HepG2 (cell line): Measurements from ENCODE around the gene SAE1. TPM values are rescaled to one million over a fixed set of nuclear protein-coding genes. Genes with fewer than 3 reads are reported as not detected.

Source experiments
- ATF7 ChIP-seq, 2 experiments: fragments of 450-650 bp in 1 of 2; sonication (generic) in 1 of 2; formaldehyde crosslinking in 1 of 2; IDR thresholded peaks; 2 replicates each; pipeline versions ENCODE4 v1.4.0 to v1.6.1; 2016 to 2020; ENCODE audit warnings: antibody characterized with exemption in 1 of 2, mild to moderate bottlenecking in 1 of 2, missing genetic modification reagents in 1 of 2
- ETV5 ChIP-seq: IDR thresholded peaks from 2 replicates; pipeline ENCODE4 v1.6.1; 2018; ENCODE audit warnings: missing biosample characterization, missing genetic modification reagents, inconsistent platforms, borderline replicate concordance
- FOXA1 ChIP-seq, 2 experiments: fragments of 450-650 bp in 1 of 2; sonication (generic) in 1 of 2; formaldehyde crosslinking in 1 of 2; IDR thresholded peaks; 2 replicates each; pipeline versions ENCODE4 v1.4.0 to v1.6.1; 2016 to 2020; ENCODE audit warnings: missing genetic modification reagents in 1 of 2
- FOXO1 ChIP-seq: sonication (generic); formaldehyde crosslinking; IDR thresholded peaks from 2 replicates; pipeline ENCODE4 v1.4.0; 2020; ENCODE audit warnings: missing genetic modification reagents
- GATAD2A ChIP-seq: IDR thresholded peaks from 2 replicates; pipeline ENCODE4 v1.6.1; 2016
- HOXD1 ChIP-seq: sonication (generic); formaldehyde crosslinking; IDR thresholded peaks from 2 replicates; pipeline ENCODE4 v1.5.0; 2020; ENCODE audit warnings: missing genetic modification reagents
- MAFK ChIP-seq, 2 experiments: IDR thresholded peaks in 1 of 2; conservative IDR thresholded peaks in 1 of 2; 2 replicates each; pipeline ENCODE4 v1.6.1; 2011; ENCODE audit warnings: improper control_type of control experiment in 2 of 2, low read length in 2 of 2
- NCOA2 ChIP-seq: sonication (generic); formaldehyde crosslinking; IDR thresholded peaks from 2 replicates; pipeline ENCODE4 v1.8.0; 2022; ENCODE audit warnings: inconsistent platforms
- PHF20 ChIP-seq: sonication (generic); formaldehyde crosslinking; IDR thresholded peaks from 2 replicates; pipeline ENCODE4 v1.5.0; 2020; ENCODE audit warnings: mild to moderate bottlenecking, missing genetic modification reagents
- RXRA ChIP-seq: sonication (generic); formaldehyde crosslinking; IDR thresholded peaks from 2 replicates; pipeline ENCODE4 v1.5.1; 2020; ENCODE audit warnings: missing genetic modification reagents
- TGIF2 ChIP-seq: IDR thresholded peaks from 2 replicates; pipeline ENCODE4 v1.6.1; 2016; ENCODE audit warnings: control low read depth, missing compliant biosample characterization
- THAP9 ChIP-seq: sonication (generic); formaldehyde crosslinking; IDR thresholded peaks from 2 replicates; pipeline ENCODE4; 2020; ENCODE audit warnings: missing genetic modification reagents, mild to moderate bottlenecking, borderline replicate concordance
- ZNF224 ChIP-seq: sonication (generic); formaldehyde crosslinking; IDR thresholded peaks from 2 replicates; pipeline ENCODE4 v1.5.0; 2020; ENCODE audit warnings: mild to moderate bottlenecking, missing genetic modification reagents
- ZNF367 ChIP-seq: sonication (generic); formaldehyde crosslinking; IDR thresholded peaks from 2 replicates; pipeline ENCODE4 v1.4.0; 2020; ENCODE audit warnings: missing genetic modification reagents, borderline replicate concordance
- ZNF430 ChIP-seq: sonication (generic); formaldehyde crosslinking; IDR thresholded peaks from 2 replicates; pipeline ENCODE4 v1.9.0; 2021; ENCODE audit warnings: mild to moderate bottlenecking, missing genetic modification reagents
- ZNF687 ChIP-seq: sonication (generic); formaldehyde crosslinking; IDR thresholded peaks from 2 replicates; pipeline ENCODE4 v1.5.1; 2020; ENCODE audit warnings: mild to moderate bottlenecking, missing genetic modification reagents, moderate library complexity
- ZNF747 ChIP-seq: sonication (generic); formaldehyde crosslinking; IDR thresholded peaks from 2 replicates; pipeline ENCODE4 v1.8.1; 2023; ENCODE audit warnings: missing genetic modification reagents, mild to moderate bottlenecking, borderline replicate concordance
- ZNF780A ChIP-seq: sonication (generic); formaldehyde crosslinking; IDR thresholded peaks from 2 replicates; pipeline ENCODE4 v1.8.0; 2022; ENCODE audit warnings: mild to moderate bottlenecking, missing genetic modification reagents, moderate library complexity
- polyA plus RNA-seq, 8 experiments: library from polyadenylated mRNA; depleted of rRNA in 3 of 8; stranded (reverse) in 7 of 8; unstranded in 1 of 8; fragments of >200 nt; fragmentation: Illumina TruSeq in 4 of 8; extraction: Trizol in 4 of 8; gene quantifications; 2 replicates each; pipeline versions ENCODE4 v1.2.1 to v1.2.3, GENCODE V29; 2011 to 2016; ENCODE audit warnings: low read depth in 4 of 8, missing spikeins in 1 of 8, mixed read lengths in 1 of 8; ENCODE audit not compliant: insufficient read depth in 1 of 8
- total RNA-seq, 5 experiments: library from RNA; depleted of rRNA; stranded (reverse); fragments of >200 nt; fragmentation: Illumina TruSeq; extraction: Trizol; gene quantifications; 2 replicates each; pipeline ENCODE4 v1.2.3, GENCODE V29; 2016; ENCODE audit warnings: low read depth in 1 of 5
- TF ChIP-seq, protein P1 (sequence below): sonication (generic); formaldehyde crosslinking; IDR thresholded peaks from 2 replicates; pipeline ENCODE4 v1.5.0; 2020; ENCODE audit warnings: mild to moderate bottlenecking, missing genetic modification reagents

Gene SAE1
- total and polyA plus RNA-seq, 2 of the 13 experiments (the other 11 are each of a cell fraction or from before 2014, with no cell fraction given), result 87.6 to 197 TPM

- TF ChIP-seq THAP9 (CRISPR knock-in tag) (no peak), MAFK (conservative IDR thresholded peaks at IDR 0.05 in 1 of 2, IDR thresholded peaks at IDR 0.05 in 1 of 2; ENCODE audit: low read length in 2 of 2) (no peak), TGIF2 (CRISPR knock-in tag) (0 out of 2 replicates have a peak, but pooled peaks have one; percentile 20), ATF7 (IDR thresholded peaks at IDR 0.05) (no peak), ATF7 (CRISPR knock-in tag; IDR thresholded peaks at IDR 0.05) (0 out of 2 replicates have a peak, but pooled peaks have one; percentile 20), PHF20 (CRISPR knock-in tag) (no peak), ZNF780A (0 out of 2 replicates have a peak, but pooled peaks have one; percentile 24), NCOA2 (CRISPR knock-in tag) (0 out of 2 replicates have a peak, but pooled peaks have one; percentile 25), FOXO1 (CRISPR knock-in tag) (peak; percentile 39; the same call in 1 of the 2 replicates), HOXD1 (CRISPR knock-in tag) (peak; percentile 68; the same call in 1 of the 2 replicates), ZNF687 (CRISPR knock-in tag) (peak; percentile 53), ZNF367 (CRISPR knock-in tag) (no peak), ETV5 (CRISPR knock-in tag) (peak; percentile 35; the same call in 1 of the 2 replicates), RXRA (CRISPR knock-in tag) (peak; percentile 61), ZNF747 (CRISPR knock-in tag) (0 out of 2 replicates have a peak, but pooled peaks have one; percentile 40), ZNF224 (CRISPR knock-in tag) (0 out of 2 replicates have a peak, but pooled peaks have one; percentile 11), FOXA1 (IDR thresholded peaks at IDR 0.05) (no peak), FOXA1 (CRISPR knock-in tag; IDR thresholded peaks at IDR 0.05) (peak; percentile 34), ZNF430 (CRISPR knock-in tag) (peak; percentile 18; the same call in 1 of the 2 replicates), GATAD2A (no peak)
- TF ChIP-seq, protein P1, sequence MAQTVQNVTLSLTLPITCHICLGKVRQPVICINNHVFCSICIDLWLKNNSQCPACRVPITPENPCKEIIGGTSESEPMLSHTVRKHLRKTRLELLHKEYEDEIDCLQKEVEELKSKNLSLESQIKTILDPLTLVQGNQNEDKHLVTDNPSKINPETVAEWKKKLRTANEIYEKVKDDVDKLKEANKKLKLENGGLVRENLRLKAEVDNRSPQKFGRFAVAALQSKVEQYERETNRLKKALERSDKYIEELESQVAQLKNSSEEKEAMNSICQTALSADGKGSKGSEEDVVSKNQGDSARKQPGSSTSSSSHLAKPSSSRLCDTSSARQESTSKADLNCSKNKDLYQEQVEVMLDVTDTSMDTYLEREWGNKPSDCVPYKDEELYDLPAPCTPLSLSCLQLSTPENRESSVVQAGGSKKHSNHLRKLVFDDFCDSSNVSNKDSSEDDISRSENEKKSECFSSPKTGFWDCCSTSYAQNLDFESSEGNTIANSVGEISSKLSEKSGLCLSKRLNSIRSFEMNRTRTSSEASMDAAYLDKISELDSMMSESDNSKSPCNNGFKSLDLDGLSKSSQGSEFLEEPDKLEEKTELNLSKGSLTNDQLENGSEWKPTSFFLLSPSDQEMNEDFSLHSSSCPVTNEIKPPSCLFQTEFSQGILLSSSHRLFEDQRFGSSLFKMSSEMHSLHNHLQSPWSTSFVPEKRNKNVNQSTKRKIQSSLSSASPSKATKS (CRISPR knock-in tag), result no peak
Observed at GRCh38 chr19:47228168-47228936, 97.7 kb downstream of the SAE1 start (continued).
